Measurements from ENCODE around the gene ATG2A.

- TF ChIP-seq CTCF (IDR thresholded peaks at IDR 0.05 in 2 of 3, conservative IDR thresholded peaks at IDR 0.05 in 1 of 3; ENCODE audit: control insufficient read depth in 2 of 3, extremely low read depth in 1 of 3, insufficient read depth in 1 of 3, low read depth in 3 of 3, low read length in 3 of 3) (no peak), CEBPB (IDR thresholded peaks at IDR 0.05; ENCODE audit: borderline replicate concordance in 1 of 2, low read depth in 2 of 2, low read length in 2 of 2) (no peak), JUND (IDR thresholded peaks at IDR 0.05; ENCODE audit: low read depth, low read length) (no peak), NFYB (IDR thresholded peaks at IDR 0.05; ENCODE audit: insufficient read depth, low read depth, low read length) (no peak), ZNF274 (IDR thresholded peaks at IDR 0.05; ENCODE audit: insufficient read depth, insufficient read length) (no peak), ATF2 (IDR thresholded peaks at IDR 0.05; ENCODE audit: low read length) (no peak), CBX5 (IDR thresholded peaks at IDR 0.05; ENCODE audit: low read depth) (no peak), ATF7 (IDR thresholded peaks at IDR 0.05; ENCODE audit: low read depth) (no peak), HDGF (IDR thresholded peaks at IDR 0.05) (no peak), CREM (IDR thresholded peaks at IDR 0.05; ENCODE audit: low read depth) (no peak), MXI1 (IDR thresholded peaks at IDR 0.05; ENCODE audit: low read depth, low read length) (no peak), BRCA1 (IDR thresholded peaks at IDR 0.05; ENCODE audit: low read depth, low read length) (no peak), ZNF207 (IDR thresholded peaks at IDR 0.05; ENCODE audit: borderline replicate concordance) (no peak), MAX (IDR thresholded peaks at IDR 0.05; ENCODE audit: low read depth, low read length) (no peak)
Measured at GRCh38 chr11:64872790-64873488, 44.1 kb downstream of the ATG2A start.
